Stimulated activated naive B cell treated with anti-CD40 and anti-IgM and Interleukin-4, amounts not matched to agents 10 μg/mL and 1 μg/mL and 100 μg/mL, for 72 hours (primary cell): ENCODE measurements around the gene TM4SF4.

Source experiments
- ATAC-seq, 2 donors: fragments of 150-1000 bp; cut with Tn5 transposase; replicated peaks; 2 replicates each; pipeline ENCODE4 v1.10.0; 2021; ENCODE audit warnings: moderate library complexity in 1 of 2
- DNase-seq: peaks from one replicate; pipeline ENCODE4 v3.0.0; 2021
- H3K27ac Mint-ChIP-seq: one replicate; pipeline ENCODE4 v1.8.0; 2022; ENCODE audit warnings: mild to moderate bottlenecking, mixed read lengths
- H3K27me3 Mint-ChIP-seq, 2 donors: one replicate each; pipeline ENCODE4 v1.8.0; 2022; ENCODE audit warnings: mixed read lengths in 2 of 2
- H3K36me3 Mint-ChIP-seq, 2 donors: one replicate each; pipeline ENCODE4 v1.8.0; 2022; ENCODE audit warnings: mixed read lengths in 2 of 2, mild to moderate bottlenecking in 1 of 2
- H3K4me1 Mint-ChIP-seq, 2 donors: one replicate each; pipeline ENCODE4 v1.8.0; 2022; ENCODE audit warnings: mixed read lengths in 2 of 2, mild to moderate bottlenecking in 1 of 2
- H3K4me3 Mint-ChIP-seq, 2 donors: one replicate each; pipeline ENCODE4 v1.8.0; 2022; ENCODE audit warnings: mild to moderate bottlenecking in 2 of 2, mixed read lengths in 2 of 2, moderate library complexity in 1 of 2
- H3K9me3 Mint-ChIP-seq, 2 donors: one replicate each; pipeline ENCODE4 v1.8.0; 2022; ENCODE audit warnings: mixed read lengths in 2 of 2, mild to moderate bottlenecking in 1 of 2

Gene TM4SF4, protein sequence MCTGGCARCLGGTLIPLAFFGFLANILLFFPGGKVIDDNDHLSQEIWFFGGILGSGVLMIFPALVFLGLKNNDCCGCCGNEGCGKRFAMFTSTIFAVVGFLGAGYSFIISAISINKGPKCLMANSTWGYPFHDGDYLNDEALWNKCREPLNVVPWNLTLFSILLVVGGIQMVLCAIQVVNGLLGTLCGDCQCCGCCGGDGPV

DNA sequence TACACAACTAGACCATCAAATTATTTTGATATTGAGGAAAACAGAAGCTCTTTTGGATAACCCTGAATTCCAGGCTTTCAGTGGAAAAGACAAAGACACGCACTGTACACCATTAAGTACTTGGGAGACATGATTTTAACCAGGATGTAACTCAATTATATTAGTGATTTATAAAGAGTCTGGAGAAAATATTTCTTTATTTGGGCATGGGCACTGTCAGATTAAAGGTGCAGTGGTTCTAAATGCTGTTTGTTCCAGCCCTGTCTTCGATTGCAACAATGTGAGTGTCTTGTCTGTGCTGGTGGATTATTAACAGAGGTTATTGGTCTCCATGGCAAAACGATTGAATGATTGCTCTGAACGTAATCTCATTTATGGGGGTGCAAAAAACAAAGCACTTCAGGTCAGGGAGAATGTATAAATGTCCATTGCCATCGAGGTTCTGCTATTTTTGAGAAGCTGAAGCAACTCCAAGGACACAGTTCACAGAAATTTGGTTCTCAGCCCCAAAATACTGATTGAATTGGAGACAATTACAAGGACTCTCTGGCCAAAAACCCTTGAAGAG, at the start of gene TM4SF4:
Gene TM4SF4 (plus strand): TSS at position 448 of the 568 bp plus-strand sequence. CDS start 181 bp downstream, outside the sequence.
- Mint-ChIP-seq H3K27ac (no peak within 1 kb of the TSS), H3K27me3 (peaks cover 8 to 9% of the 10 kb centered on the region in 2 donors), H3K4me1 (no peaks in the 10 kb centered on the region), H3K36me3 (no peaks in the 10 kb centered on the region), H3K4me3 (no peak within 1 kb of the TSS), H3K9me3 (no peaks in the 10 kb centered on the region)
- DNase-seq, result no peak
- ATAC-seq, result no peak

DNA sequence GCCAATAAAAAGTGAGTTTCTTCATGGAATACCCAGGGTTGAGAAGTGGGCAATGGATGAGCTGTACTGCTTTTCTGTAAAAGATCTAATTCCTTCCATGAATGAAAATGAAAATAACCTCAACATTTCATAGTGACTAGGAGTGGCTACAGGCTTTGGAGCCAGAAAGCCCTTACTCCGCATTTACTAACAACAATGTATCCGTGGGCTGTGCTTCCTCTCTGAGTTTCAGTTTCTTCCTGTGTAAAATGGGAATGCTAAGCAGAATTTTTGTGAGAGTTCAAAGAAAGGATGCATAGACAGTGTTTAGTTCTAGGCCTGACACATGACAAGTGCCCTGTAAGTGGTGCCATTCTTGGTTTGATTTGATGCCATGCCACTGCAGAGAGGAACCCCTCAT, 49.6 kb upstream of the TM4SF4 start:
- Mint-ChIP-seq H3K9me3 (no peaks in the 10 kb centered on the region), H3K27ac (no peak overlapping the region), H3K27me3 (peaks cover 5 to 6% of the 10 kb centered on the region in 2 donors), H3K36me3 (no peaks in the 10 kb centered on the region), H3K4me3 (no peak overlapping the region), H3K4me1 (no peaks in the 10 kb centered on the region)
- no peak for ATAC-seq
- DNase-seq, result no peak

GRCh38 chr3:149426325-149426724, 48.2 kb upstream of the TM4SF4 start:
- Mint-ChIP-seq H3K27me3 (peaks cover 5 to 6% of the 10 kb centered on the region in 2 donors), H3K9me3 (no peaks in the 10 kb centered on the region), H3K4me1 (no peaks in the 10 kb centered on the region), H3K36me3 (no peaks in the 10 kb centered on the region), H3K4me3 (no peak overlapping the region), H3K27ac (no peak overlapping the region)
- DNase-seq (no peak), ATAC-seq (no peak)

GRCh38 chr3:149428087-149428486, 46.4 kb upstream of the TM4SF4 start:
- no peaks in the 10 kb centered on the region for H3K36me3 Mint-ChIP-seq
- H3K9me3 Mint-ChIP-seq, result no peaks in the 10 kb centered on the region
- ATAC-seq (no peak), DNase-seq (no peak)
- no peaks in the 10 kb centered on the region for H3K4me1 Mint-ChIP-seq
- no peak overlapping the region for H3K4me3 Mint-ChIP-seq
- peaks cover under 1 to 6% of the 10 kb centered on the region in 2 donors for H3K27me3 Mint-ChIP-seq
- no peak overlapping the region for H3K27ac Mint-ChIP-seq

DNA sequence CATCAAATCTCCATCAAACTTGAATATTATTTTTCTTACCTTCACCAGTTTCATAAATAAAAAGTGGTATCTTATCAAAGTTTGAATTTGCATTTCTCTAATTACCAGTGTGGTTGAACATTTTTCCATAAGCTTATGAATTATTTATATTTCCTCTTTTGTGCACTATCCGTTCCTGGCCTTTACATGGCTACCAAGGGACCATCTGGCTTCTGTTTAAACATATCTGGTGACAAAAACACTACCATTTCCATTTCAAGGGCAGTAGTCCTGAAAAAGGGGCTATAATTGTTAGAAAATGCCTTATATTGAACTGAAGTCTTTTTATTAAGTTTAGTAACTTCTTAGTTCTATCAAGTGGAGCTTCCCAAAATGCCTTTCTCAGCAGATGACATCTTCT, 44.3 kb upstream of the TM4SF4 start:
- Mint-ChIP-seq H3K36me3 (no peaks in the 10 kb centered on the region), H3K27me3 (peaks cover 6% of the 10 kb centered on the region in 2 donors), H3K9me3 (no peaks in the 10 kb centered on the region), H3K4me1 (no peaks in the 10 kb centered on the region), H3K4me3 (no peak overlapping the region), H3K27ac (no peak overlapping the region)
- DNase-seq, result no peak
- no peak for ATAC-seq

GRCh38 chr3:149432149-149432548, 42.3 kb upstream of the TM4SF4 start:
- Mint-ChIP-seq H3K4me1 (no peaks in the 10 kb centered on the region), H3K4me3 (no peak overlapping the region), H3K27me3 (peaks cover 6% of the 10 kb centered on the region in 2 donors), H3K27ac (no peak overlapping the region), H3K9me3 (no peaks in the 10 kb centered on the region), H3K36me3 (no peaks in the 10 kb centered on the region)
- ATAC-seq (no peak), DNase-seq (no peak)

DNA sequence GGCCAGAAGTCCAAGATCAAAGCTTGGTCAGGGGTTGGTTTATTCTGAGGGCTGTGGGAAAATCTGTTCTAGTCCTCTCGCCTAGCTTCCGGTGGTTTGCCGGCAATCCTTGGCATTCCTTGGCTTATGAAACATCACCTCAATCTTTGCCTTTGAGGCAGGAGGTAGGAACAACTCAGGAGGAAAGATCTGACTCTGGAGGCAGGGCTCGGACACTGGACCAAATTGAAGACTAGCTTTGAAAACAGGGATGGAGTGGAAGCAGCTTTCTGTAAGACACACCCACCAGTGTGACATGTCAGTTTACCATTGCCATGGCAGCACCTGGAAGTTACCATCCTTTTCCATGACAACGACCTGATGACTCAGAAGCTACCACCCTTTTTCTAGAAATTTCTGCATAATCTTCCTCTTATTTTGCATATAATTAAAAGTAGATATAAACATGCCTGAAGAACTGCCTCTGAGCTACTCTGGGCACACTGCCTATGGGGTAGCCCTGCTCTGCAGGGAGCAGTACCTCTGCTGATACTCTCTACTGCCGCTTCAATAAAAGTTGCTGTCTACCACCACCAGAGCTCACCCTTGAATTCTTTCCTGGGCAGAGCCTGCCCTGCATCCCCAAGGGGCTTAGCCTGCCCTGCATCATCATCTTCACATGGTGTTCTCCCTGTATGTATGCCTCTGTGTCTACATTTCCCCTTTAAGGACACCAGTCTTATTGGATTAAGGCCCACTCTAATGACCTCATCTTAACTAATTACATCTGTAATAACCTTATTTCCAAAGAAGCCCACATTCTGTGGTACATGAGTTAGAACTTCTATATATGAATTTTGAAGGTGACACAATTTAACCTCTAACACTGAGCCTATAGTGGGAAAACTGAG, 38.3 kb upstream of the TM4SF4 start:
- H3K4me3 Mint-ChIP-seq, result no peak overlapping the region
- H3K27ac Mint-ChIP-seq, result peak overlapping the region; percentile 11
- no peak for ATAC-seq
- H3K4me1 Mint-ChIP-seq, result no peaks in the 10 kb centered on the region
- no peaks in the 10 kb centered on the region for H3K9me3 Mint-ChIP-seq
- no peak for DNase-seq
- no peaks in the 10 kb centered on the region for H3K36me3 Mint-ChIP-seq
- peaks cover 0 to 6% of the 10 kb centered on the region in 2 donors for H3K27me3 Mint-ChIP-seq

DNA sequence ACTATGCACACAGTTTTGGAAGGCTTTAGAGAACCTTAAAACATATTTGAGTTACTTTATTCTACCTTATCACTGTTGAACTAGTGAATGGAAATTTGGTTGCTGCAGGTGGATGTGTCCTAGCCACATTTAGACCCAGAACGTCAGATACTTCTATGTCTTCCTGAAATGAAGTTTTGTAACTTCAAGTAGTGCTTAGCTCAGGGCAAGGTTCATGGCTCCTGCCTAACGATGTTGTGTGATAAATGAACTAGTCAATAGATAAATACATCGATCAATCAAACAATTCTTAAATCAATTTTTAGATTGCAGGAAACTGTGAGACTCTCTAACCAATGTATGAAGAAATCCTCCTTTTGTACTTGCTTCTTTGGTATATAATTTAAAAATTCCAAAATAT, 37.2 kb upstream of the TM4SF4 start:
- no peak overlapping the region for H3K4me3 Mint-ChIP-seq
- no peaks in the 10 kb centered on the region for H3K9me3 Mint-ChIP-seq
- H3K27me3 Mint-ChIP-seq, result peaks cover 0 to 11% of the 10 kb centered on the region in 2 donors
- DNase-seq (no peak), ATAC-seq (no peak)
- H3K27ac Mint-ChIP-seq, result no peak overlapping the region
- H3K36me3 Mint-ChIP-seq, result no peaks in the 10 kb centered on the region
- no peaks in the 10 kb centered on the region for H3K4me1 Mint-ChIP-seq

DNA sequence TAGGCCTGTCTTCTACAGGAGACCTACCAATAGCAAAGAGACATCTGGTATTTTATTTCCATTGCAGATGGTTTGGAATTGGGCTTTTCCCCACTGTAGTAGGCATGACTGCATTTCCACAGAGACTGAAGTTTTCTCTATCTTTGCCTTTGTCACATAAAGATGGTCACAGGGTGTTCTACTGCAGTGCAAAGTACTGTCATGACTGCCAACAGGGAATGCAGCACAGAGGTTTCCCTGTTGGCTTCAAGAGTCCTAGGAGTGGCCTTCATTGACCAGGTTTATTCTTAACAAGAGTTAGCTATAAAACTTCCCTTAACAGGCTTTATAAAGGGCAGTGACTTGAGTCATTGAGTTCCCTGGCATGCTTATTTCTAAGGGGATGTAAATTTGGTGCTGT, 36.8 kb upstream of the TM4SF4 start:
- DNase-seq (no peak), ATAC-seq (no peak)
- Mint-ChIP-seq H3K4me1 (peaks cover 0 to under 1% of the 10 kb centered on the region in 2 donors), H3K27ac (no peak overlapping the region), H3K27me3 (peaks cover 0 to 11% of the 10 kb centered on the region in 2 donors), H3K9me3 (no peaks in the 10 kb centered on the region), H3K36me3 (no peaks in the 10 kb centered on the region), H3K4me3 (no peak overlapping the region)

GRCh38 chr3:149438981-149439380, 35.5 kb upstream of the TM4SF4 start:
- ATAC-seq, result no peak

DNA sequence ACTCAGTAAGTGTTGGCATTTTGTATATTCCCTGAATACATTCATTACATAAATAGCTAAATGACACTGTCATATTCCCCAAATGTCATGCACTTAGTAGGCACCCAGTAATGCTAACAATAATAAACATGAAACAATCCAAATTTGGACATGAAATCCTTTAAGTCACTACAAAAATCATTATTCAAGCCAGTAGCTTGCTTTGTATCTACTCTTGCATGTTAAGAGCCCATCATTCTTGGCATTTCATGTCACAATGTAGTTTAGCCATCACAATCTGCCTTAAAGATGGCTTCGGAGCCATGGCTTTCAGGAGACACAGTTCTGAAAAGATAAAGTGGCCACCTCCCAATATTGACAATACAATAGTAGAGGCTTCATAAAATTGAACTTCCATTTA, 32.9 kb upstream of the TM4SF4 start:
- H3K9me3 Mint-ChIP-seq, result no peaks in the 10 kb centered on the region
- no peaks in the 10 kb centered on the region for H3K36me3 Mint-ChIP-seq
- peaks cover 0 to 3% of the 10 kb centered on the region in 2 donors for H3K4me1 Mint-ChIP-seq
- DNase-seq, result no peak
- no peak for ATAC-seq
- no peak overlapping the region for H3K4me3 Mint-ChIP-seq
- no peak overlapping the region for H3K27ac Mint-ChIP-seq
- peaks cover 0 to 5% of the 10 kb centered on the region in 2 donors for H3K27me3 Mint-ChIP-seq

More at GRCh38 chr3:149438981-149439380, 35.5 kb upstream of the TM4SF4 start:
- no peak overlapping the region for H3K4me3 Mint-ChIP-seq
- H3K9me3 Mint-ChIP-seq, result no peaks in the 10 kb centered on the region
- peaks cover 0 to 3% of the 10 kb centered on the region in 2 donors for H3K4me1 Mint-ChIP-seq
- no peak overlapping the region for H3K27ac Mint-ChIP-seq
- H3K27me3 Mint-ChIP-seq, result peaks cover 0 to 5% of the 10 kb centered on the region in 2 donors
- no peak for DNase-seq
- H3K36me3 Mint-ChIP-seq, result no peaks in the 10 kb centered on the region

GRCh38 chr3:149442043-149442442, 32.5 kb upstream of the TM4SF4 start:
- Mint-ChIP-seq H3K4me1 (peaks cover 0 to 3% of the 10 kb centered on the region in 2 donors), H3K36me3 (no peaks in the 10 kb centered on the region), H3K9me3 (no peaks in the 10 kb centered on the region), H3K27ac (no peak overlapping the region), H3K4me3 (no peak overlapping the region), H3K27me3 (peaks cover 0 to 5% of the 10 kb centered on the region in 2 donors)
- DNase-seq, result no peak
- ATAC-seq, result no peak

- ATAC-seq (no peak), DNase-seq (no peak)
- H3K4me1 Mint-ChIP-seq, result peaks cover 4% of the 10 kb centered on the region in 2 donors
- no peak overlapping the region for H3K4me3 Mint-ChIP-seq
- H3K27me3 Mint-ChIP-seq, result peaks cover 0 to 5% of the 10 kb centered on the region in 2 donors
- no peak overlapping the region for H3K27ac Mint-ChIP-seq
- H3K9me3 Mint-ChIP-seq, result no peaks in the 10 kb centered on the region
- no peaks in the 10 kb centered on the region for H3K36me3 Mint-ChIP-seq
These were observed 31.5 kb upstream of the TM4SF4 start for GRCh38 chr3:149442851-149443544.

GRCh38 chr3:149443545-149443912, 31.0 kb upstream of the TM4SF4 start:
- no peak overlapping the region for H3K27ac Mint-ChIP-seq
- H3K27me3 Mint-ChIP-seq, result peaks cover 0 to 5% of the 10 kb centered on the region in 2 donors
- H3K36me3 Mint-ChIP-seq, result no peaks in the 10 kb centered on the region
- ATAC-seq (no peak), DNase-seq (no peak)
- H3K4me3 Mint-ChIP-seq, result no peak overlapping the region
- H3K9me3 Mint-ChIP-seq, result no peaks in the 10 kb centered on the region
- H3K4me1 Mint-ChIP-seq, result peaks cover 4 to 9% of the 10 kb centered on the region in 2 donors
